ENCODE measurements around the gene CLEC4G. TPM values are rescaled to one million over a fixed set of nuclear protein-coding genes. Genes with fewer than 3 reads are reported as not detected.

CLEC4G gene
- total and polyA plus RNA-seq, 3 donors from 2014 or later: 0.71 to 1.2 TPM; not detected in 1

- WGBS, 2 donors: 75 to 80% methylated on average over 7 to 10 of the region's 10 CpGs
- Histone ChIP-seq H3K36me3 (ENCODE audit: low read depth, missing control alignments) (no peaks in the 10 kb centered on the region), H3K9me3 (no peaks in the 10 kb centered on the region), H3K27me3 (no peaks in the 10 kb centered on the region), H3K4me3 (no peak overlapping the region), H3K4me1 (no peaks in the 10 kb centered on the region), H3K27ac (no peak overlapping the region)
- TF ChIP-seq POLR2A (IDR thresholded peaks at IDR 0.05) (no peak), CTCF (IDR thresholded peaks at IDR 0.05) (no peak)
- intact Hi-C loops (cut with DNase I; ENCODE audit: low total_unique reads): no loop called here
- DNase-seq: no peak
These were observed 21.9 kb downstream of the CLEC4G start for GRCh38 chr19:7709932-7710460.

GRCh38 chr19:7706955-7707456 lies 24.9 kb downstream of the CLEC4G start:
- no peaks in the 10 kb centered on the region for H3K9me3 ChIP-seq
- DNase-seq: no peak
- H3K27ac ChIP-seq: no peak overlapping the region
- H3K36me3 ChIP-seq (ENCODE audit: low read depth, missing control alignments): no peaks in the 10 kb centered on the region
- H3K4me3 ChIP-seq: no peak overlapping the region
- no peak for TF ChIP-seq POLR2A (IDR thresholded peaks at IDR 0.05)
- intact Hi-C loops (cut with DNase I; ENCODE audit: low total_unique reads): no loop called here
- H3K4me1 ChIP-seq: no peaks in the 10 kb centered on the region
- WGBS, 2 donors: 68 to 71% methylated on average over 5 to 8 of the region's 8 CpGs
- no peaks in the 10 kb centered on the region for H3K27me3 ChIP-seq

GRCh38 chr19:7706188-7706954 lies 25.5 kb downstream of the CLEC4G start:
- H3K4me1 ChIP-seq: no peaks in the 10 kb centered on the region
- no peak overlapping the region for H3K4me3 ChIP-seq
- no peaks in the 10 kb centered on the region for H3K9me3 ChIP-seq
- TF ChIP-seq POLR2A (IDR thresholded peaks at IDR 0.05) (no peak), CTCF (IDR thresholded peaks at IDR 0.05) (no peak)
- intact Hi-C loops (cut with DNase I; ENCODE audit: low total_unique reads): no loop called here
- no peaks in the 10 kb centered on the region for H3K27me3 ChIP-seq
- 84 to 87% methylated on average over 14 of the region's 14 CpGs for WGBS, 2 donors
- DNase-seq: no peak
- H3K27ac ChIP-seq: no peak overlapping the region
- no peaks in the 10 kb centered on the region for H3K36me3 ChIP-seq (ENCODE audit: low read depth, missing control alignments)

GRCh38 chr19:7705387-7706187 lies 26.3 kb downstream of the CLEC4G start:
- Histone ChIP-seq H3K27me3 (no peaks in the 10 kb centered on the region), H3K36me3 (ENCODE audit: low read depth, missing control alignments) (no peaks in the 10 kb centered on the region), H3K9me3 (no peaks in the 10 kb centered on the region), H3K4me1 (no peaks in the 10 kb centered on the region), H3K27ac (no peak overlapping the region), H3K4me3 (no peak overlapping the region)
- WGBS, 2 donors: 71 to 72% methylated on average over 24 of the region's 24 CpGs
- intact Hi-C loops (cut with DNase I; ENCODE audit: low total_unique reads): no loop called here
- DNase-seq: peak; percentile 21
- TF ChIP-seq POLR2A (IDR thresholded peaks at IDR 0.05): no peak
- TF ChIP-seq CTCF (IDR thresholded peaks at IDR 0.05): no peak
